Measurements from ENCODE around the gene HMGB2. TPM values are rescaled to one million over a fixed set of nuclear protein-coding genes. Genes with fewer than 3 reads are reported as not detected.

The HMGB2 gene
- total RNA-seq, 2 donors from 2014 or later: 16.2 to 18.7 TPM

GRCh38 chr4:173282256-173282562 lies 51.9 kb downstream of the HMGB2 start:
- H3K27ac ChIP-seq: no peak overlapping the region
- H3K4me3 ChIP-seq: no peak overlapping the region
- 78 to 96% methylated on average over 4 of the region's 4 CpGs for WGBS, 2 donors
- H3K36me3 ChIP-seq (replicated peaks in 1 of 2; ENCODE audit: insufficient read depth in 1 of 2, low read depth in 2 of 2): no peaks in the 10 kb centered on the region
- no peak for TF ChIP-seq POLR2A (IDR thresholded peaks at IDR 0.05)
- no peak for TF ChIP-seq CTCF (IDR thresholded peaks at IDR 0.05)
- peaks cover 0 to 38% (median 0%) of the 10 kb centered on the region in 3 donors for H3K9me3 ChIP-seq
- no peaks in the 10 kb centered on the region for H3K4me1 ChIP-seq
- ATAC-seq: no peak
- no peak for DNase-seq
- H3K27me3 ChIP-seq: no peaks in the 10 kb centered on the region
- intact Hi-C loops (cut with DNase I): no loop called here

- no peaks in the 10 kb centered on the region for H3K4me1 ChIP-seq
- H3K4me3 ChIP-seq: no peak overlapping the region
- intact Hi-C loops (cut with DNase I): no loop called here
- ATAC-seq (no peak), DNase-seq (no peak)
- 74 to 89% methylated on average over 14 of the region's 14 CpGs for WGBS, 2 donors
- H3K27ac ChIP-seq: no peak overlapping the region
- TF ChIP-seq POLR2A (IDR thresholded peaks at IDR 0.05): no peak
- no peak for TF ChIP-seq CTCF (IDR thresholded peaks at IDR 0.05)
- peaks cover 0 to 33% (median 0%) of the 10 kb centered on the region in 3 donors for H3K9me3 ChIP-seq
- H3K36me3 ChIP-seq (replicated peaks in 1 of 2; ENCODE audit: insufficient read depth in 1 of 2, low read depth in 2 of 2): no peaks in the 10 kb centered on the region
- H3K27me3 ChIP-seq: no peaks in the 10 kb centered on the region
These were observed 52.5 kb downstream of the HMGB2 start for GRCh38 chr4:173281406-173282255.

Other genes starting within 250 kb of the HMGB2 start
- gene GALNT7, start 165.5 kb downstream of the HMGB2 start, total RNA-seq: 10 to 100 TPM; 20.4 to 32.4 TPM
- gene SAP30, start 36.6 kb upstream of the HMGB2 start, total RNA-seq: 10 to 100 TPM; 10.2 to 10.6 TPM
- gene SCRG1, start 64.8 kb upstream of the HMGB2 start, total RNA-seq: not detected
- 10 to 100 TPM in 1 of 2 donors, 1 to 10 TPM in 1; 7.3 to 11.4 TPM for gene HAND2, start 195.9 kb upstream of the HMGB2 start, total RNA-seq

Measured in body of pancreas (tissue), 4 donors.